WI38 (cell line): ENCODE data around the gene DUSP22.

Source experiments
- H3K4me3 ChIP-seq: 2 replicates; pipeline ENCODE4 v1.5.1; 2011; ENCODE audit warnings: low read depth, mild to moderate bottlenecking, control low read depth, low read length
- TF ChIP-seq, protein P1 (sequence below): IDR thresholded peaks from 2 replicates; pipeline ENCODE4 v1.5.1; 2012; ENCODE audit warnings: low read depth, mild to moderate bottlenecking, control low read depth, low read length

Gene DUSP22

DNA sequence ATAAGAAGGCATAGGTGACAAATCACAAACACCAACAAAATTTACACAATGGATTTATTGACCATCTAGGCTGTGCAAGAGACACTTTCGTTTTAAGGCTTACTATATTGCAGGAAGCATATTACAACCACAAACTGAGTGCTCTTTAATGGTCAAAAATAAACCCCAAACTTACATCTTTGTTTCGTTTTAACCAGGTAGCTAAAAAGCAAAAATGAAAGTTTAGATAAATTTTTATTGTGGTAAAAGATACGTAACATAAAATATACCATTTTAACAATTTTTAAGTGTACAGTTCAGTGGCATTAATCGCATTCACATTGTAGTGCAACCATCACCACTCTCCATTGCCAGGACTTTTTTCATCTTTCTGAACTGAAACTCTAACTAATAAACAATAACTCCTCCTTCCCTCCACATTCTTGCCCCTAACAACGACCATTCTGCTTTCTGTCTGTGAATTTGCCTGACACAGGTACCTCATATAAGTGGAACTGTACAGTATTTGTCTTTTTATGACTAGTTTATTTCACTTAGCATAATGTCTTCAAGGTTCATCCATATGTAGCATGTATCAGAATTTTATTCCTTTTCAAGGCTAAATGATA is 32.3 kb upstream of the DUSP22 start:
- H3K4me3 ChIP-seq = no peak overlapping the region

DNA sequence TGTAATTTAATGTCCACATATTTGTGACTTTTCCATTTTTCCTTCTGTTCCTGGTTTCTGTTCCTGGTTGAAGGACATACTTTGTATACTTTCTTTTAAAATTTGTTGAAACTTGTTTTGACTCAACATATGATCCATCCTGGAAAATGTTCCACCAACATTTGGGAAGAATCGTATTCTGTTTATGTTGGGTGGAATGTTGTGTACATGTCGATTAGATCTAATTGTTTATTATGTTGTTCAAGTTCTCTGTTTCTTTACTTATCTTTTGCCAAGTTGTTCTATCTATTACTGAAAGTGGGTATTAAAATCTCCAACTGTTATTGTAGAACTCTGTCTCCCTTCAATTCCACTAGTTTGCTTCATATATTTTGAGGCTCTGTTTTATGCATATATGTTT is 27.7 kb upstream of the DUSP22 start:
- no peak overlapping the region for H3K4me3 ChIP-seq
- TF ChIP-seq, protein P1, sequence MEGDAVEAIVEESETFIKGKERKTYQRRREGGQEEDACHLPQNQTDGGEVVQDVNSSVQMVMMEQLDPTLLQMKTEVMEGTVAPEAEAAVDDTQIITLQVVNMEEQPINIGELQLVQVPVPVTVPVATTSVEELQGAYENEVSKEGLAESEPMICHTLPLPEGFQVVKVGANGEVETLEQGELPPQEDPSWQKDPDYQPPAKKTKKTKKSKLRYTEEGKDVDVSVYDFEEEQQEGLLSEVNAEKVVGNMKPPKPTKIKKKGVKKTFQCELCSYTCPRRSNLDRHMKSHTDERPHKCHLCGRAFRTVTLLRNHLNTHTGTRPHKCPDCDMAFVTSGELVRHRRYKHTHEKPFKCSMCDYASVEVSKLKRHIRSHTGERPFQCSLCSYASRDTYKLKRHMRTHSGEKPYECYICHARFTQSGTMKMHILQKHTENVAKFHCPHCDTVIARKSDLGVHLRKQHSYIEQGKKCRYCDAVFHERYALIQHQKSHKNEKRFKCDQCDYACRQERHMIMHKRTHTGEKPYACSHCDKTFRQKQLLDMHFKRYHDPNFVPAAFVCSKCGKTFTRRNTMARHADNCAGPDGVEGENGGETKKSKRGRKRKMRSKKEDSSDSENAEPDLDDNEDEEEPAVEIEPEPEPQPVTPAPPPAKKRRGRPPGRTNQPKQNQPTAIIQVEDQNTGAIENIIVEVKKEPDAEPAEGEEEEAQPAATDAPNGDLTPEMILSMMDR = no peak

More for the DNA sequence above, 32.3 kb upstream of the DUSP22 start:
- TF ChIP-seq, protein P1 = no peak

DNA sequence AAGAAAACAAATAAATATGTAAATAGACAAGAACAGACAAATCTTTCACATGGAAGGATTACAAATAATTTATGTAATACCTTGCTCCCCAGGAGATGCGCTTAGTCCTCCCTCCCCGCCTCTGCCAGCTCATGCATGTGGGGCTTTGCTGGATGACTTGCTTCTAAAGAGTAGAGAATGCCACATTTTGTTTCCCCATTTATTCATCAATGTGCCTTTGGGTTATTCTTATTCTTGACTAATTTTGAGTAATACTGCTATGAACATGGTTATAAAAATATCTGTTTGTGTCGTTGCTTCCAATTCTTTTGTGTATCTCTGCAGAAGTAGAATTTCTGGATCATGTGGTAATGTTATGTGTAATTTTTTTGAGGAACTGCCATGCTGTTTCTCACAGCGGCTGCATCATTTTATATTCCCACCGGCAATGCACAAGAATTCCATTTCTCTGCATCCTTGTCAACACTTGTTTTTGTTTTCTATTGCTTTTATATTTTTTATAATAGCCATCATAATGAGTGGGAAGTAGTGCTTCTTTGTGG is 23.8 kb upstream of the DUSP22 start:
- TF ChIP-seq, protein P1 = no peak
- no peak overlapping the region for H3K4me3 ChIP-seq

- TF ChIP-seq, protein P1 = no peak
These were observed 18.7 kb upstream of the DUSP22 start for GRCh38 chr6:273551-274058.

GRCh38 chr6:277746-278145 is 14.5 kb upstream of the DUSP22 start:
- H3K4me3 ChIP-seq = no peak overlapping the region
- TF ChIP-seq, protein P1 = no peak

More at GRCh38 chr6:273551-274058, 18.7 kb upstream of the DUSP22 start:
- no peak overlapping the region for H3K4me3 ChIP-seq

- no peak overlapping the region for H3K4me3 ChIP-seq
- TF ChIP-seq, protein P1 = no peak
These were observed 13.8 kb upstream of the DUSP22 start for GRCh38 chr6:278494-278893.

- TF ChIP-seq, protein P1 = no peak
- no peak overlapping the region for H3K4me3 ChIP-seq
These were observed 12.8 kb upstream of the DUSP22 start for GRCh38 chr6:279341-280029.
